ENCODE measurements around the gene NLE1. TPM values are rescaled to one million over a fixed set of nuclear protein-coding genes. Genes with fewer than 3 reads are reported as not detected.

The NLE1 gene
- total RNA-seq, 1 donor, result 14.1 TPM

DNA sequence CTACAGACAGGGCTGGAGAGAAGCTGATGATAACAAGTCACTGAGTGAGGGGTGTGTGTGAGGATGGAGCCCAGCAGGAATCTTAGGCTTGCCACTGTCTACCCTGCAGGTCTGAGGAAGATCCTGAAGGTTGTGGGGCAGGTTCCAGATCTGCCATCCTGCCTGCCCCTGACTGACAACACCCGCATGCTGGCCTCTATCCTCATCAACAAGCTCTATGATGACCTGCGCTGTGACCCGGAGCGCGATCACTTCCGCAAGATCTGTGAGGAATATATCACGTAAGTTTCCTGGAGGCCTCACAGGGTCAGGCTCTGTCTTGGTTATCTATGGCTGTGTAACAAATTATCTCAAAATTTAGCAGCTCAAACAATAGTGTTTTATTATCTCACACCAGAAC lies 21.8 kb upstream of the NLE1 start:
- no peak overlapping the region for H3K4me3 ChIP-seq (ENCODE audit: low read depth, low read length)
- no peak for DNase-seq (ENCODE audit: low read depth)
- TF ChIP-seq, protein P1, sequence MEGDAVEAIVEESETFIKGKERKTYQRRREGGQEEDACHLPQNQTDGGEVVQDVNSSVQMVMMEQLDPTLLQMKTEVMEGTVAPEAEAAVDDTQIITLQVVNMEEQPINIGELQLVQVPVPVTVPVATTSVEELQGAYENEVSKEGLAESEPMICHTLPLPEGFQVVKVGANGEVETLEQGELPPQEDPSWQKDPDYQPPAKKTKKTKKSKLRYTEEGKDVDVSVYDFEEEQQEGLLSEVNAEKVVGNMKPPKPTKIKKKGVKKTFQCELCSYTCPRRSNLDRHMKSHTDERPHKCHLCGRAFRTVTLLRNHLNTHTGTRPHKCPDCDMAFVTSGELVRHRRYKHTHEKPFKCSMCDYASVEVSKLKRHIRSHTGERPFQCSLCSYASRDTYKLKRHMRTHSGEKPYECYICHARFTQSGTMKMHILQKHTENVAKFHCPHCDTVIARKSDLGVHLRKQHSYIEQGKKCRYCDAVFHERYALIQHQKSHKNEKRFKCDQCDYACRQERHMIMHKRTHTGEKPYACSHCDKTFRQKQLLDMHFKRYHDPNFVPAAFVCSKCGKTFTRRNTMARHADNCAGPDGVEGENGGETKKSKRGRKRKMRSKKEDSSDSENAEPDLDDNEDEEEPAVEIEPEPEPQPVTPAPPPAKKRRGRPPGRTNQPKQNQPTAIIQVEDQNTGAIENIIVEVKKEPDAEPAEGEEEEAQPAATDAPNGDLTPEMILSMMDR (IDR thresholded peaks at IDR 0.05; ENCODE audit: insufficient read depth, low read length), result no peak

DNA sequence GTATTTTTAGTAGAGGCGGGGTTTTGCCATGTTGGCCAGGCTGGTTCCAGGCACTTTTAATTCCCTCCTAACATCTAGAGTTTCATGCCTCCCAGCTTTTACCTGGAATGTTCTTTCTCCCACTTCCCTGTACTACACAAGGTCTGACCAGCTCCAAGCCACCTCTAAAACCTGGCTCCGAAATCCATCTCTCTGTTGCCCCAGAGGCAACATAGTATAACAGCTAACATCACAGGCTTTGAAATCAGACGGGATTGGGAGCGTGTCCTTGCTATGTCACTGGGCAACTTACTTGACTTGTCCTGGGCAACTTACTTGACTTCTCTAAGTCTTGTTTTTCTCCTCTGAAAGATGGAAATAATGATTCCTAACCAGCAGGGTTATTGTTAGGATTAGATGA lies 20.7 kb upstream of the NLE1 start:
- H3K4me3 ChIP-seq (ENCODE audit: low read depth, low read length), result no peak overlapping the region
- DNase-seq (ENCODE audit: low read depth), result no peak
- TF ChIP-seq, protein P1 (IDR thresholded peaks at IDR 0.05; ENCODE audit: insufficient read depth, low read length), result no peak

DNA sequence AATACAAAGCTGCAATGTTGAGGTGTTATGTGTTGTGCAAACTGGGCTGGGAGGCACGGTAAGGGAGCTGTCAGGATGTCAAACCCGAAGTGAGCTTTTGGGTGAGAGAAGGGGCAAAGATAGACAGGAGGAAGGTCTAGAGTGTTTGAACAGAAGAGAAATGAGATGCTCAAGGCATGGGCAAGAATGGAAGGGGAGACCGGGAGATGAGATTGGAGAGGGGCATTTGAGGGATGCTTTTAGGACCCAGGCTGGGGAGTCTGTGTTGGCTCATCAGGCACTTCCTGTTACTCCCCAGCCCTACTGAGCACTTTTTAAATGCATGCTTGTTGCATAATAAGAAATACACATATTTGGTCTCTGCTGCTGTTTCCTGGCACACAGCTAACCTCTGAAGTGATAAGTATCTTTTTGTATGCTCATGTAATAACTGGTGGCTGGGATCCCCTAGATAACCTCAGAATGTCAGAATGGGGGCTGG lies 19.2 kb upstream of the NLE1 start:
- TF ChIP-seq, protein P1 (IDR thresholded peaks at IDR 0.05; ENCODE audit: insufficient read depth, low read length), result no peak
- no peak for DNase-seq (ENCODE audit: low read depth)
- H3K4me3 ChIP-seq (ENCODE audit: low read depth, low read length), result no peak overlapping the region

DNA sequence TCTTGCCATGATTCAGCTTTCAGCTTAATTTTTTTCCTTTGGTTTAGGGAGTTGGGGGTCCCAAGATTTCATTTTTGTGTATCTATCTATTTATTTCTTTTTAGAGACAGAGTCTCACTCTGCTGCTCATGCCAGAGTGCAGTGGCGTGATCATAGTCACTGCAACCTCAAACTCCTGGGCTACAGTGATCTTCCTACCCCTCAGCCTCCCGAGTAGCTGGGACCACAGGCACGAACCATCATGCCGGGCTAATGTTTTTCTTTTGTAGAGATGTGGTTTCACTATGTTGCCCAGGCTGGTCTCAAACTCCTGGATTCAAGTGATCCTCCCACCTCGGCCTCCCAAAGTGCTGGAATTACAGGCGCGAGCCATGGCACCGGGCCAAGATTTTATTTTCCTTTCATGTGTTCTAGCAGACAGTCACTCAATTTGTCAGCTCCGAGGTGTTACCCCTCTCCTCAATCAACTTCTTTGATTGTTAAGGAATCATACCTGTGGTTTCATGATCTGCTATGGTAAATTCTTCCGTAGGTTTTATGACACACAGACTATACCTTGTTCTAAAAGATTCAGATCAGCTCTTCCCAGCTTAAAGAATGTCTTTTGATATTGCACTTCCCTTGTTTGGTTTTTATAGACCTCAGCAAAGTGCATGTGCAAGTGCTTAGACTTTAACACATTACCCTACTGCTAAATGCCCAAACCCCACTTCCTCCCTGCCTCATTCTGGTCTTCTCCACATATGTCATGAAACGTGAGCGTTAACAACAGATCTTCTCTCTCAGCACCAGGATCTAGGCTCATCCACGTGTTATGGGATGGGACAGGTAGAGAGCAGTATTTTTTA lies 18.5 kb upstream of the NLE1 start:
- no peak overlapping the region for H3K4me3 ChIP-seq (ENCODE audit: low read depth, low read length)
- DNase-seq (ENCODE audit: low read depth), result no peak
- TF ChIP-seq, protein P1 (IDR thresholded peaks at IDR 0.05; ENCODE audit: insufficient read depth, low read length), result no peak

DNA sequence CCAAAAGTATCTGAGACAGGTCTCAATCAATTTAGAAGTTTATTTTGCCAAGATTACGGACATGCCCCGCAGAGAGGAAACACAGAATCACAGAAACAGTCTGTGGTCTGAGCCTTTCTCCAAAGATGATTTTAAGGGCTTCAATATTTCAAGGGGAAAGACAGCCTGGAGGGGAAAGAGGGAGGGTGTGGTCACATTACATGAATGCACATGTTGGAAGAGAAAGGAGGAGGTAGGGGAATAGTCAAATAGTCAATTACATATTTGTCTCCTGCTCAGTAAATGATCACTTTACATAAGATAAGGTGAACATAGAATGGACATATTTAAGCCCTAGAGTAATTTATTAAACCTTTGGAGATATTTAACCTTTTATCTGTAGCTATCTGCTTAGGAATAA lies 17.8 kb upstream of the NLE1 start:
- TF ChIP-seq, protein P1 (IDR thresholded peaks at IDR 0.05; ENCODE audit: insufficient read depth, low read length), result no peak
- no peak for DNase-seq (ENCODE audit: low read depth)
- H3K4me3 ChIP-seq (ENCODE audit: low read depth, low read length), result no peak overlapping the region

DNA sequence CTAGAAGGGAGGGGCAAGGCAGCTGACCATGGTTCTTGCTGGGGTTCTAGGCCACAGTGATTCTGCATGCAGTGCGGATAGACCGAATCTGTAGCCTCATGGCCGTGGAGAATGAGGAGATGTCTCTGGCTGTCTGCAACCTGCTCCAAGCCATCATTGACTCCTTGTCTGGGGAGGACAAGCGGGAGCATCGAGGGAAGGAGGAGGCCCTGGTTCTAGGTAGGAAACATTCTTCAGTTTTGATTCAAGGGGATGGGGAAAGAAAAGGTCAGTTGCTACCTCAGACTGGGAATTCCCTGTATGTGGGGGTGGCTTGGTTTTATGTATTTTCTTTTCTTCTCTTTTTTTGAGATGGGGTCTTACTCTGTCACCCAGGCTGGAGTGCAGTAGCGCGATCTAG lies 13.1 kb upstream of the NLE1 start:
- TF ChIP-seq, protein P1 (IDR thresholded peaks at IDR 0.05; ENCODE audit: insufficient read depth, low read length), result no peak
- DNase-seq (ENCODE audit: low read depth), result no peak
- H3K4me3 ChIP-seq (ENCODE audit: low read depth, low read length), result no peak overlapping the region
